ENCODE results near the gene ADARB2. TPM values are rescaled to one million over a fixed set of nuclear protein-coding genes. Genes with fewer than 3 reads are reported as not detected.

Gene ADARB2
- total RNA-seq, 4 donors from 2014 or later: 8.4 to 23.2 (median 19.6) TPM

DNA sequence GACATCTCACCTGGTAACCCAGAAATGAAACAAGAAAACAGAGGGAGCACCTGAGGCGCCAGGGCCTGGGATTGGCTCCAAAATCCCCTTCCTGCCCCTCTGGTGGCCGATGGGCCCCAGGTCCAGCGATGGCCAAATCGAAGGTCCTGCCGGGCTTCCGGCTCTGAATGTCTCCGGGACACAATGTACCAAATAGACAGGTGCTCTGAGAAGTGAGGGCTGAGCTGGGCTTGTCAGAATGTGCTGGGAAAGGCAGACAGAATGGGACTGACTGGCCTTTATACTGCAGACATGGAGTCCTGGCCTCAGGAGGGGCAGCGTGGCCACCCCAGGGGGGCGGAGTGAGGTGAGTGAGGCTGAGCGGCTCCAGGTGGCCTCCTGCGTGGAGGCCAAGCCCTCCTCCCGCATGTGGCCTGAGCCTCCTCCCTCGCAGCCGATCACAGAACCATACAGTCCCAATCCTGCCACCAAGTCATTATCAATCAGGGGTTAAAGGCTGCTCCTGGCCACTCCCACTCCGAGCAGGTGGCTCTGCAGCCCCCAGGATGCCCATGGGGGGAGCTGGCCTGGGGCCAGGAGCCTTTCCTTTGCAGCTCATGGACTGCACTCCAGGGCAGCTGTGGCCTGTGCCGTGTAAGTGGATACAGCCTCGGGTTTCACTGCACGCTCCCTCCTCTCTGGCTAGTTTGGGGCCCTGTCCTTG lies 185.5 kb downstream of the ADARB2 start:
- Histone ChIP-seq H3K27ac (no peak overlapping the region), H3K4me1 (no peaks in the 10 kb centered on the region), H3K36me3 (no peaks in the 10 kb centered on the region), H3K9me3 (peaks cover 0 to 5% (median 0%) of the 10 kb centered on the region in 4 donors), H3K27me3 (no peaks in the 10 kb centered on the region), H3K4me3 (no peak overlapping the region)
- WGBS, 2 donors: 81 to 88% methylated on average over 14 to 17 of the region's 18 CpGs
- TF ChIP-seq CTCF (IDR thresholded peaks at IDR 0.05) (no peak), EP300 (IDR thresholded peaks at IDR 0.05) (no peak), POLR2A (IDR thresholded peaks at IDR 0.05) (no peak)
- DNase-seq (ENCODE audit: low spot score in 2 of 2): no peak

DNA sequence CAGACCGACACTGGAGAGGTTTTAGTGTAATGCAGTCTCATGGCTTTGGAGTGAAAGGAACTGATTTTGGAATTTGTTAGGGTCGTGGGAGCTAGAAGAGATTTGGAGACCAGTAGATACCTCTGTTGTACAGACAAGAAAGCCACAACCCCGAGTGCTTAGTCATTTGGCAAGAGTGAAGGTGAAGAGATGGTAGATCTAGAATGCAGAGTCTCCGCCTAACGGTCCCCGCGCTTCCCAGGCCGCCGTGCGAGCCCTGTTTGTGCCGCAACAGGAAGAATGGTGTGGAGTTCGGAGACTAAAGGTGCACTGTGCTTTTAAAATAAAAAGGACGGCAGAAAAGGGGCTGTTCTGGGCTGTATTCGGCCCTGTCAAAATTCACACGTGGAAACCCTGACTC lies 186.7 kb downstream of the ADARB2 start:
- Histone ChIP-seq H3K4me1 (no peaks in the 10 kb centered on the region), H3K9me3 (peaks cover 0 to 5% (median 0%) of the 10 kb centered on the region in 4 donors), H3K27me3 (no peaks in the 10 kb centered on the region), H3K4me3 (no peak overlapping the region), H3K36me3 (no peaks in the 10 kb centered on the region), H3K27ac (no peak overlapping the region)
- TF ChIP-seq EP300 (IDR thresholded peaks at IDR 0.05): no peak
- no peak for TF ChIP-seq CTCF (IDR thresholded peaks at IDR 0.05)
- TF ChIP-seq POLR2A (IDR thresholded peaks at IDR 0.05): no peak
- no peak for DNase-seq (ENCODE audit: low spot score in 2 of 2)
- 86 to 89% methylated on average over 15 of the region's 15 CpGs for WGBS, 2 donors

- H3K36me3 ChIP-seq: no peaks in the 10 kb centered on the region
- TF ChIP-seq EP300 (IDR thresholded peaks at IDR 0.05) (no peak), POLR2A (IDR thresholded peaks at IDR 0.05) (no peak), CTCF (IDR thresholded peaks at IDR 0.05) (no peak)
- no peak for DNase-seq (ENCODE audit: low spot score in 2 of 2)
- no peak overlapping the region for H3K27ac ChIP-seq
- H3K9me3 ChIP-seq: peaks cover 0 to 5% (median 0%) of the 10 kb centered on the region in 4 donors
- no peaks in the 10 kb centered on the region for H3K4me1 ChIP-seq
- 53 to 72% methylated on average over 7 of the region's 7 CpGs for WGBS, 2 donors
- H3K4me3 ChIP-seq: no peak overlapping the region
- no peaks in the 10 kb centered on the region for H3K27me3 ChIP-seq
Measured at GRCh38 chr10:1550291-1550595, 187.1 kb downstream of the ADARB2 start.

GRCh38 chr10:1549591-1550290 lies 187.6 kb downstream of the ADARB2 start:
- Histone ChIP-seq H3K27me3 (no peaks in the 10 kb centered on the region), H3K27ac (no peak overlapping the region), H3K36me3 (no peaks in the 10 kb centered on the region), H3K4me1 (no peaks in the 10 kb centered on the region), H3K9me3 (peaks cover 0 to 5% (median 0%) of the 10 kb centered on the region in 4 donors), H3K4me3 (no peak overlapping the region)
- no peak for DNase-seq (ENCODE audit: low spot score in 2 of 2)
- WGBS, 2 donors: 76 to 77% methylated on average over 17 of the region's 17 CpGs
- TF ChIP-seq EP300 (IDR thresholded peaks at IDR 0.05) (no peak), POLR2A (IDR thresholded peaks at IDR 0.05) (no peak), CTCF (IDR thresholded peaks at IDR 0.05) (no peak)

DNA sequence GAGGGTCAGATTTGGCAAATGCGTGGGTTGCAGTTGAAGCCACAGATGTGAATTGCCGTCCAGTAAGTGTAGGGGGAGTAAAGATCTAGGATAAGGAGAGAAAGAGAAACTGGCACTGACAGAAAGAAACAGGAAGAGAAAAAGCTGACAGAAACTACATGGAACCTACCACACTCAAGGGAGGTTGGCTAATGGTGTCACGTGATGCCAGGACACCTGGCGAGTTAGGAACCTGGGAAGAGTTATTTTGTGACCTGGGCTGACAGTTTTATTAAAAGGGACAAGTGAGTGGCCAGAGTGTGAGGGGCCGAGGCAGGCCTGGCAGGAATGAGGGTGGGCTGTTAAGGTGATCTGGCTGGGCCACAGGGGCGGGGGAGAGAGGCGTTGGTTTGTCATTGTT lies 188.7 kb downstream of the ADARB2 start:
- no peaks in the 10 kb centered on the region for H3K36me3 ChIP-seq
- H3K4me1 ChIP-seq: no peaks in the 10 kb centered on the region
- peaks cover 0 to 5% (median 0%) of the 10 kb centered on the region in 4 donors for H3K9me3 ChIP-seq
- TF ChIP-seq EP300 (IDR thresholded peaks at IDR 0.05) (no peak), POLR2A (IDR thresholded peaks at IDR 0.05) (no peak), CTCF (IDR thresholded peaks at IDR 0.05) (no peak)
- no peaks in the 10 kb centered on the region for H3K27me3 ChIP-seq
- DNase-seq (ENCODE audit: low spot score in 2 of 2): no peak
- no peak overlapping the region for H3K27ac ChIP-seq
- 82 to 87% methylated on average over 7 of the region's 7 CpGs for WGBS, 2 donors
- H3K4me3 ChIP-seq: no peak overlapping the region
